B cell (primary cell): ENCODE data around the gene IFIT5.

ENCODE experiments used
- EZH2 ChIP-seq: IDR thresholded peaks from 2 replicates; pipeline ENCODE4 v1.6.1; 2012; ENCODE audit warnings: borderline replicate concordance, low read depth, mild to moderate bottlenecking, moderate library complexity, low read length; ENCODE audit not compliant: insufficient read depth, poor library complexity, severe bottlenecking
- TF ChIP-seq, protein P1 (sequence below): fragments of 200-600 bp; IDR thresholded peaks from one replicate; pipeline ENCODE4 v1.8.0; 2022; ENCODE audit warnings: antibody characterized with exemption, mild to moderate bottlenecking

- no peak for TF ChIP-seq EZH2
- TF ChIP-seq, protein P1, sequence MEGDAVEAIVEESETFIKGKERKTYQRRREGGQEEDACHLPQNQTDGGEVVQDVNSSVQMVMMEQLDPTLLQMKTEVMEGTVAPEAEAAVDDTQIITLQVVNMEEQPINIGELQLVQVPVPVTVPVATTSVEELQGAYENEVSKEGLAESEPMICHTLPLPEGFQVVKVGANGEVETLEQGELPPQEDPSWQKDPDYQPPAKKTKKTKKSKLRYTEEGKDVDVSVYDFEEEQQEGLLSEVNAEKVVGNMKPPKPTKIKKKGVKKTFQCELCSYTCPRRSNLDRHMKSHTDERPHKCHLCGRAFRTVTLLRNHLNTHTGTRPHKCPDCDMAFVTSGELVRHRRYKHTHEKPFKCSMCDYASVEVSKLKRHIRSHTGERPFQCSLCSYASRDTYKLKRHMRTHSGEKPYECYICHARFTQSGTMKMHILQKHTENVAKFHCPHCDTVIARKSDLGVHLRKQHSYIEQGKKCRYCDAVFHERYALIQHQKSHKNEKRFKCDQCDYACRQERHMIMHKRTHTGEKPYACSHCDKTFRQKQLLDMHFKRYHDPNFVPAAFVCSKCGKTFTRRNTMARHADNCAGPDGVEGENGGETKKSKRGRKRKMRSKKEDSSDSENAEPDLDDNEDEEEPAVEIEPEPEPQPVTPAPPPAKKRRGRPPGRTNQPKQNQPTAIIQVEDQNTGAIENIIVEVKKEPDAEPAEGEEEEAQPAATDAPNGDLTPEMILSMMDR = no peak
These were observed 36.4 kb upstream of the IFIT5 start, which contains the start of gene IFIT1B for GRCh38 chr10:89377705-89378637.
